ENCODE measurements around the gene ENPP7.
A peak's percentile ranks its signal among the peaks of the same experiment; 100 is the strongest.

The ENPP7 gene

GRCh38 chr17:79730437-79730768 lies 340 bp upstream of the ENPP7 start:
- H3K4me1 ChIP-seq (ENCODE audit: insufficient read depth, low read length): peaks cover 3% of the 10 kb centered on the region
- H3K36me3 ChIP-seq (ENCODE audit: insufficient read depth, low read length): no peaks in the 10 kb centered on the region
- no peaks in the 10 kb centered on the region for H3K27me3 ChIP-seq (ENCODE audit: insufficient read depth, low read length)
- no peak overlapping the region for H2AFZ ChIP-seq (ENCODE audit: low read depth, low read length)
- peaks cover 3% of the 10 kb centered on the region for H3K9me3 ChIP-seq (ENCODE audit: low read length)
- no peak overlapping the region for H3K4me3 ChIP-seq (ENCODE audit: low read length)

- Histone ChIP-seq H3K4me3 (ENCODE audit: low read length) (no peak overlapping the region), H2AFZ (ENCODE audit: low read depth, low read length) (no peak overlapping the region), H3K27me3 (ENCODE audit: insufficient read depth, low read length) (no peaks in the 10 kb centered on the region), H3K9me3 (ENCODE audit: low read length) (peaks cover 3% of the 10 kb centered on the region), H3K4me1 (ENCODE audit: insufficient read depth, low read length) (peaks cover 3% of the 10 kb centered on the region), H3K36me3 (ENCODE audit: insufficient read depth, low read length) (no peaks in the 10 kb centered on the region)
Measured at GRCh38 chr17:79732254-79732653, 1.5 kb downstream of the ENPP7 start.

GRCh38 chr17:79732804-79733691 lies 2.3 kb downstream of the ENPP7 start:
- Histone ChIP-seq H3K4me1 (ENCODE audit: insufficient read depth, low read length) (peaks cover 7% of the 10 kb centered on the region), H3K27me3 (ENCODE audit: insufficient read depth, low read length) (no peaks in the 10 kb centered on the region), H3K9me3 (ENCODE audit: low read length) (peaks cover 3% of the 10 kb centered on the region), H3K4me3 (ENCODE audit: low read length) (no peak overlapping the region), H3K36me3 (ENCODE audit: insufficient read depth, low read length) (no peaks in the 10 kb centered on the region), H2AFZ (ENCODE audit: low read depth, low read length) (no peak overlapping the region)

- no peak overlapping the region for H2AFZ ChIP-seq (ENCODE audit: low read depth, low read length)
- no peak overlapping the region for H3K4me3 ChIP-seq (ENCODE audit: low read length)
- H3K9me3 ChIP-seq (ENCODE audit: low read length): peaks cover 3% of the 10 kb centered on the region
- H3K4me1 ChIP-seq (ENCODE audit: insufficient read depth, low read length): peaks cover 7% of the 10 kb centered on the region
- no peaks in the 10 kb centered on the region for H3K36me3 ChIP-seq (ENCODE audit: insufficient read depth, low read length)
- H3K27me3 ChIP-seq (ENCODE audit: insufficient read depth, low read length): no peaks in the 10 kb centered on the region
Measured at GRCh38 chr17:79733692-79734070, 2.9 kb downstream of the ENPP7 start.

GRCh38 chr17:79735096-79735495 lies 4.4 kb downstream of the ENPP7 start:
- no peaks in the 10 kb centered on the region for H3K36me3 ChIP-seq (ENCODE audit: insufficient read depth, low read length)
- peaks cover 7% of the 10 kb centered on the region for H3K4me1 ChIP-seq (ENCODE audit: insufficient read depth, low read length)
- H3K4me3 ChIP-seq (ENCODE audit: low read length): no peak overlapping the region
- H3K27me3 ChIP-seq (ENCODE audit: insufficient read depth, low read length): no peaks in the 10 kb centered on the region
- no peak overlapping the region for H2AFZ ChIP-seq (ENCODE audit: low read depth, low read length)
- peaks cover 3% of the 10 kb centered on the region for H3K9me3 ChIP-seq (ENCODE audit: low read length)

GRCh38 chr17:79737046-79737921 lies 6.5 kb downstream of the ENPP7 start:
- peaks cover 3% of the 10 kb centered on the region for H3K9me3 ChIP-seq (ENCODE audit: low read length)
- H2AFZ ChIP-seq (ENCODE audit: low read depth, low read length): no peak overlapping the region
- peaks cover 19% of the 10 kb centered on the region for H3K4me1 ChIP-seq (ENCODE audit: insufficient read depth, low read length)
- no peak overlapping the region for H3K4me3 ChIP-seq (ENCODE audit: low read length)
- H3K27me3 ChIP-seq (ENCODE audit: insufficient read depth, low read length): no peaks in the 10 kb centered on the region
- no peaks in the 10 kb centered on the region for H3K36me3 ChIP-seq (ENCODE audit: insufficient read depth, low read length)

GRCh38 chr17:79737922-79738578 lies 7.3 kb downstream of the ENPP7 start:
- Histone ChIP-seq H2AFZ (ENCODE audit: low read depth, low read length) (no peak overlapping the region), H3K4me1 (ENCODE audit: insufficient read depth, low read length) (peaks cover 25% of the 10 kb centered on the region), H3K36me3 (ENCODE audit: insufficient read depth, low read length) (no peaks in the 10 kb centered on the region), H3K4me3 (ENCODE audit: low read length) (no peak overlapping the region), H3K9me3 (ENCODE audit: low read length) (peaks cover 3% of the 10 kb centered on the region), H3K27me3 (ENCODE audit: insufficient read depth, low read length) (no peaks in the 10 kb centered on the region)

GRCh38 chr17:79738643-79739042 lies 7.9 kb downstream of the ENPP7 start:
- Histone ChIP-seq H3K27me3 (ENCODE audit: insufficient read depth, low read length) (peaks cover under 1% of the 10 kb centered on the region), H3K4me1 (ENCODE audit: insufficient read depth, low read length) (peaks cover 28% of the 10 kb centered on the region), H3K4me3 (ENCODE audit: low read length) (no peak overlapping the region), H3K9me3 (ENCODE audit: low read length) (peaks cover 3% of the 10 kb centered on the region), H3K36me3 (ENCODE audit: insufficient read depth, low read length) (no peaks in the 10 kb centered on the region), H2AFZ (ENCODE audit: low read depth, low read length) (no peak overlapping the region)

GRCh38 chr17:79739148-79740062 lies 8.7 kb downstream of the ENPP7 start:
- no peak overlapping the region for H2AFZ ChIP-seq (ENCODE audit: low read depth, low read length)
- H3K4me1 ChIP-seq (ENCODE audit: insufficient read depth, low read length): peaks cover 28% of the 10 kb centered on the region
- H3K4me3 ChIP-seq (ENCODE audit: low read length): no peak overlapping the region
- H3K27me3 ChIP-seq (ENCODE audit: insufficient read depth, low read length): peaks cover 5% of the 10 kb centered on the region
- peaks cover 3% of the 10 kb centered on the region for H3K9me3 ChIP-seq (ENCODE audit: low read length)
- H3K36me3 ChIP-seq (ENCODE audit: insufficient read depth, low read length): no peaks in the 10 kb centered on the region

GRCh38 chr17:79740413-79740812 lies 9.7 kb downstream of the ENPP7 start:
- Histone ChIP-seq H3K36me3 (ENCODE audit: insufficient read depth, low read length) (no peaks in the 10 kb centered on the region), H3K9me3 (ENCODE audit: low read length) (no peaks in the 10 kb centered on the region), H3K4me3 (ENCODE audit: low read length) (no peak overlapping the region), H2AFZ (ENCODE audit: low read depth, low read length) (no peak overlapping the region), H3K4me1 (ENCODE audit: insufficient read depth, low read length) (peaks cover 28% of the 10 kb centered on the region), H3K27me3 (ENCODE audit: insufficient read depth, low read length) (peaks cover 5% of the 10 kb centered on the region)

- Histone ChIP-seq H2AFZ (ENCODE audit: low read depth, low read length) (peak overlapping the region; percentile 65), H3K9me3 (ENCODE audit: low read length) (no peaks in the 10 kb centered on the region), H3K4me3 (ENCODE audit: low read length) (peak overlapping the region; percentile 50), H3K27me3 (ENCODE audit: insufficient read depth, low read length) (peaks cover 5% of the 10 kb centered on the region), H3K4me1 (ENCODE audit: insufficient read depth, low read length) (peaks cover 30% of the 10 kb centered on the region), H3K36me3 (ENCODE audit: insufficient read depth, low read length) (no peaks in the 10 kb centered on the region)
Measured at GRCh38 chr17:79741401-79741750, 10.6 kb downstream of the ENPP7 start.

- H3K27me3 ChIP-seq (ENCODE audit: insufficient read depth, low read length): peaks cover 9% of the 10 kb centered on the region
- H2AFZ ChIP-seq (ENCODE audit: low read depth, low read length): peak overlapping the region; percentile 65
- H3K36me3 ChIP-seq (ENCODE audit: insufficient read depth, low read length): no peaks in the 10 kb centered on the region
- H3K9me3 ChIP-seq (ENCODE audit: low read length): no peaks in the 10 kb centered on the region
- H3K4me3 ChIP-seq (ENCODE audit: low read length): peak overlapping the region; percentile 50
- H3K4me1 ChIP-seq (ENCODE audit: insufficient read depth, low read length): peaks cover 35% of the 10 kb centered on the region
Measured at GRCh38 chr17:79741751-79742588, 11.2 kb downstream of the ENPP7 start.
